SW480 (cell line): ENCODE data around the gene NBPF4.
"Not testable (repeated sequence)": the region's sequence is repeated elsewhere in the genome, so short reads cannot be mapped to it uniquely, and the experiment has no call there.

Experiments used
- DNase-seq: peaks from one replicate; pipeline ENCODE4 v3.0.0-alpha.2; 2016; ENCODE audit warnings: low spot score

Gene NBPF4

GRCh38 chr1:108243976-108244375 is at the start of gene NBPF4:
NBPF4 (minus strand) TSS chr1:108244076; CDS start chr1:108243761, 315 bp downstream.
- not testable (repeated sequence) for DNase-seq

- DNase-seq: not testable (repeated sequence)
Measured at GRCh38 chr1:108282528-108283257, 38.8 kb upstream of the NBPF4 start.

GRCh38 chr1:108272485-108273327 is 28.8 kb upstream of the NBPF4 start:
- not testable (repeated sequence) for DNase-seq

GRCh38 chr1:108267097-108267496 is 23.2 kb upstream of the NBPF4 start:
- not testable (repeated sequence) for DNase-seq

- DNase-seq: not testable (repeated sequence)
Measured at GRCh38 chr1:108261967-108262366, 18.1 kb upstream of the NBPF4 start.

- not testable (repeated sequence) for DNase-seq
Measured at GRCh38 chr1:108261519-108261918, 17.6 kb upstream of the NBPF4 start.

- not testable (repeated sequence) for DNase-seq
Measured at GRCh38 chr1:108260578-108261259, 16.8 kb upstream of the NBPF4 start.

GRCh38 chr1:108255426-108255825 is 11.6 kb upstream of the NBPF4 start:
- not testable (repeated sequence) for DNase-seq

GRCh38 chr1:108239426-108239825 is 4.5 kb downstream of the NBPF4 start:
- DNase-seq: not testable (repeated sequence)

GRCh38 chr1:108235308-108235707 is 8.6 kb downstream of the NBPF4 start:
- DNase-seq: not testable (repeated sequence)

- DNase-seq: not testable (repeated sequence)
Measured at GRCh38 chr1:108232183-108232582, 11.7 kb downstream of the NBPF4 start.

GRCh38 chr1:108229976-108230375 is 13.9 kb downstream of the NBPF4 start:
- not testable (repeated sequence) for DNase-seq

GRCh38 chr1:108227772-108228171 is 16.1 kb downstream of the NBPF4 start:
- not testable (repeated sequence) for DNase-seq

GRCh38 chr1:108226855-108227254 is 17.0 kb downstream of the NBPF4 start:
- DNase-seq: not testable (repeated sequence)

GRCh38 chr1:108223226-108223625 is 20.6 kb downstream of the NBPF4 start:
- DNase-seq: not testable (repeated sequence)

- DNase-seq: not testable (repeated sequence)
Measured at GRCh38 chr1:108217515-108218174, 26.2 kb downstream of the NBPF4 start.

GRCh38 chr1:108217007-108217406 is 26.9 kb downstream of the NBPF4 start:
- DNase-seq: not testable (repeated sequence)

- DNase-seq: not testable (repeated sequence)
Measured at GRCh38 chr1:108216028-108216890, 27.6 kb downstream of the NBPF4 start.

- peak; percentile 36 for DNase-seq
Measured at GRCh38 chr1:108214641-108215465, 29.0 kb downstream of the NBPF4 start.

GRCh38 chr1:108211014-108211413 is 32.9 kb downstream of the NBPF4 start:
- DNase-seq: no peak
